Stimulated activated CD8-positive, alpha-beta memory T cell treated with anti-CD3 and anti-CD28 coated beads, Interleukin-2, amount 100 ng/mL, for 48 hours (primary cell): ENCODE results near the gene RNF10.
"Not testable (repeated sequence)": the region's sequence is repeated elsewhere in the genome, so short reads cannot be mapped to it uniquely, and the experiment has no call there.

Experiments used
- DNase-seq, 2 donors: peaks; one replicate each; pipeline ENCODE4 v3.0.0-alpha.2; 2020; ENCODE audit warnings: low read depth in 2 of 2

RNF10 gene

DNA sequence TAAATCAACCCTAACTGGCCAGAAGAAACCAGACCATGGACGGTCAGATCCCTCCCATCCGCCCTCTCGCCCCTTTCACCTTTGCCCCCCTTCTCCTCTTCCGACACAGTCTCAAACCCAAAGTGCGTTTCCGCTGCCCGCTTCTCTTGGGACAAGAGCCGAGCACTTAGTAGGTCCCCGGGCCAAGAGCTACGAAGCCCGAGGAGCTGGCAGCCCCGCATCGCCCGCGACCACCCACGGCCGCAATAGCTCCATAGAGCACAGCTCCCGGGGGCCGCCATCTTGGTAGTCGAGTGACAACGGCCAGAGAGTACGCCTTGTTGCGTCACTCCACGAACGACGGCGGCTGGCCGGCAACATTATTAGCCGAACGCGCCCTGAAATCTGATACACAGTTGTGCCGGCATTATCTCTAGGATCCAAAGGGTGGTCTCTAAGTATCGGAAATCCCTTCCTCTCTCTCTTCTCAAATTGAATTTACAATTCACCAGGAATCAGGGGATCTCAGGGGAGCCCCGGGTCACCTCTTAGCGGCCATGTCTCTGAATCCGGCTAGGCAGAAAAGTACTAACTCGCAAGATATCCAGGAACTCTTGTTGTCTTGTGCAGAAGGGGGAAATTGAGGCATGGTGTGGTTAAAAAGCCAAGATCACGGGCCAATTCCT, 5.2 kb upstream of the RNF10 start, which contains the start of gene COQ5:
TSS of gene COQ5 (minus strand) at position 298 of the 665 bp plus-strand sequence. CDS start at position 281, 17 bp downstream.
- peak; percentile 79 to 80 for DNase-seq

DNA sequence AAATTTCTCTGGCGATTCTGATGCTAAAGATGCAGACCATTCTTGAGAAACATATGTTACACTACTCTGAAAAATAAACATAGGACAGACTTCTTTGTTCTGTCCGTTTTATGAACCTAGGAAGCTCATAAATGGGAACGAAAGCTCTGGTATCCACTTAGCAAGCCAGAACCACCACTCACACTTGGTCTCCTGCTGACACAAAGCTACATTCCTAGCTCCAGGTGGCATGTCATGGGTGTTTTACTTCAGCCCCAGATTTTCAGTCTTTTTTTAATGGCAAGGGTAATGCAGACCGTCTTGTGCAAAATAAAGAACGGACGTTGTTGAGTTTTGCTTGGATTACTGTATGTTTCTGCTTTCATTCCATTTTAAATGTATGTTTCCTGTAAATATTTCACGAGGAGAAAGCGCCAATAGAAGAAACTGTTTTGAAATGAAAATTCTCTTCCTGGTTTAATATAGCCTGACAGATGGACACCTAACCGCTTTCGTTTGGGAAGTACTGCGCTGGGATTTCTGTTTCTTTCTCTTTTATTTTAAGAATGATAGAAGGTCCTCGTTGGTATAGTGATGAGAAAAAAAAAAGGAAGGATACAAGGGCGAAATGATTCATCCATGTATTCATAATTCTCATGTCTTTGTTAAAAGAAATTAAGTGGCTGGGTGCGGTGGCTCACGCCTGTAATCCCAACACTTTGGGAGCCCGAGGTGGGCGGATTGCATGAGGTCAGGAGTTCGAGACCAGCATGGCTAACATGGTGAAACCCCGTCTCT, 4.3 kb upstream of the RNF10 start:
- DNase-seq = no peak

DNA sequence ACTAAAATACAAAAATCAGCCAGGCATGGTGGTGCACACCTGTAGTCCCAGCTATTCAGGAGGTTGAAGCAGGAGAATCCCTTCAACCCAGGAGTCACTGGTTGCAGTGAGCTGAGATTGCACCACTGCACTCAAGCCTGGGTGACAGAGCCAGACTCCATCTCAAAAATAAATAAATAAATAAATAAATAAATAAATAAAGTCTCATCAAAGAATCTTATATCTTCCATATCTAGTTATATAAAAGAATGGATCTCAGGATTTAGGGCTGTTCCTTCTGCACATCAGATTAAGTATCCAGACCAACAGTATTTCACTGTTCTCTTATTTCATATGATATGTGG, 3.8 kb upstream of the RNF10 start:
- not testable (repeated sequence) for DNase-seq

DNA sequence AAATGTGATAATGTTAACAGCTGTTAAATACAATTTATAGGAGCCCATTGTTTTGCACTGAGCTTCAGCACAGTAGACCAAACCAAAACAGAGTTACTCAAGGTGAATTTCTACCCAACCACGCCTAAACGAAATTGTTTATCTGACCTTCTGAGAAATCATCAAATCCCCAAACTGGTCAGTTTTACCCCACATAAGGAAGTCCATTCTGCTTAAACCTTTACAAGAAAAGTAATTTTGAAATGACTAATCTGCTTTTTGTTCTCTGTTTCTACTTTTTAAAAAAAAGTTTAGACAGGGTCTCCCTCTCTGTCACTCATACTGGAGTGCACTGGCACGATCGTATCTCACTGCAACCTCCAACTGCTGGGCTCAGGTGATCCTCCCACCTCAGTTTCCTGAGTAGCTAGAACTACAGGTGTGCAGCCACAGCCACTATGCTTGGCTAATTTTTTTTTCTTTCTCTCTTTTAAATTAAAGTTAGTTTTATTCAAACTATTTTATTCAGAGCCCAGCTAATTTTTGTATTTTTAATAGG, 1.4 kb upstream of the RNF10 start:
- no peak for DNase-seq

DNA sequence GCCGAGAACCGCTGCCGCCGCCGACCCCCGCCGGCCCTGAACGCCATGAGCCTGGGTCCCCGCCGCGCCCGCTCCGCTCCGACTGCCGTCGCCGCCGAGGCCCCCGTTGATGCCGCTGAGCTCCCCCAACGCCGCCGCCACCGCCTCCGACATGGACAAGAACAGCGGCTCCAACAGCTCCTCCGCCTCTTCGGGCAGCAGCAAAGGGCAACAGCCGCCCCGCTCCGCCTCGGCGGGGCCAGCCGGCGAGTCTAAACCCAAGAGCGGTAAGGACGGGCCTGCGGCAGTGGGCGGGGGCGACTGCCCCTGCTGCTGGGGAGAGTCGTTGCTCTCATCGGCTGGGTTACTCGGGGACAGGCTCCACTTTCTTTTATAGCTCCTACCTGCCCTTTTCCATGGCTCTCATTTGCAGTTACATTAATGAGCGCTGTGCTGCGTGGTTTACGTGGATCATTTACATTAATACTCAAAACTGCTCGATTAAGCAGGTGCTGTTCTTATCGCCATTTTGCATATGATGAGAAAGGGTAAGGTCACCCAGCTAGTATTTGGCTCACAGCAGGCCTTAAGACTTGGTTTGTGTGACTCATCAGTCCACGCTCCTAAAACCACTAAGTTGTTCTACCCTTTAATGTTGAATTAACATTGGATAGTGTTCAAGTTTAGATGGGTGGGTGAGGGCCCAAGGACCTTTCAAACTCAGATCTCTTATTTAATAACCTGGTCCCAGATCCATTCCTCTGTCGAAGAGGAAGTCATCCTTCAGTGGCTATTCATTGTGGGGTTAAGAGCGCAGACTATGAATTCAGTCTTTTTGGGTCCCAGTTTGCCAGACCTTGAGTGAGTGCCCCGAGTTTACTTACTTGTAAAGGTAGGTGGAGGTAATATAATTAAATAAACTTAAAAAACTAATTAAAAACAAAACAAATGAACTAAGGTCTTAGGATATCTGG, 823 bp downstream of the RNF10 start:
- DNase-seq = peak; percentile 27 to 37

DNA sequence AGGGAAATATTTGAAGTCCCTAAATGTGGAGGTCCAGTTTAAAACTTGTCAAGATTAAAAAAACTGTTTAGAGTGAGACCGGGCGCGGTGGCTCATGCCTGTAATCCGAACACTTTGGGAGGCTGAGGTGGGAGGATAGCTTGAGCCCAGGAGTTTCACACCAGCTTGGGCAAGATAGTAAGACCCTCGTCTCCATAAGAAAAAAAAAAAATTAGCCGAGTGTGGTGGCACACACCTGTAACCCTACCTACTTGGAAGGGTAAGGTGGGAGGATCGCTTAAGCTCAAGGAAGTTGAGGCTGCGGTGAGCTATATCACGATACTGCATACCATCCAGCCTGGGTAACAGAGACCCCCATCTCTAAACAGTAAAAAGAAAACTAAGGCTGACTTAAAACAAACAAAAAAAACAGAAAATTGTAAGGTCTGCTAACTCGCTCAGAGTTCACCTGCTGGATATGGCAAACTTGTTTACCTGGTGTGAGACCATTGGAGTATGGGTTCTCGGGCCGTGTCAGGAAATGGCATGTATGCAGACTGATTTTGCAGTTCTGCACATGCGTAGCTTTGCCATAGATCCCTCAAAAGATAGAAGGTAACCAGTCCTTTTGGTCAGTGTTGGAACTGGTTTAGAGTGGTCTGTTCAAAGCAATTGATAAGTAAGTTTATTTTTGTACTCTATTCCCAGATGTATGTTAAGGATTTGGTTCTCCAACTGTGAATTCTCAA, 2.1 kb downstream of the RNF10 start:
- DNase-seq = no peak

DNA sequence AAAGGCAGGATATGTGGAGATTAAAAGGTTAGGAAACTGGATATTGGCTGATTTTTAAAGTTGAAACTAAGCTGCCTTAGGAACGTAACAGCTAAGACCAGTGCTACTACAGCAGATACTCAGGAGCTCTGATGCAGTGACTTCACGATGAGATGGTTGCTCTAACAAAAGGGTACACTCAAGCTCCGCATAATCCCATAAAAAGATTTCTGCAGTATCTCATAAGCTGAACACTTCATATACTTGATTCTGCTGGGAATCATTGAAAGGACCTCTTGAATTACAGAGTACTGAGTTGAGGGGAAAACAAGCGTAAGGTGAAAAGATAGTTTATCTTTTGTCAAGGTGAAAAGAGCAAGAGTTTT, 3.7 kb downstream of the RNF10 start:
- no peak for DNase-seq

DNA sequence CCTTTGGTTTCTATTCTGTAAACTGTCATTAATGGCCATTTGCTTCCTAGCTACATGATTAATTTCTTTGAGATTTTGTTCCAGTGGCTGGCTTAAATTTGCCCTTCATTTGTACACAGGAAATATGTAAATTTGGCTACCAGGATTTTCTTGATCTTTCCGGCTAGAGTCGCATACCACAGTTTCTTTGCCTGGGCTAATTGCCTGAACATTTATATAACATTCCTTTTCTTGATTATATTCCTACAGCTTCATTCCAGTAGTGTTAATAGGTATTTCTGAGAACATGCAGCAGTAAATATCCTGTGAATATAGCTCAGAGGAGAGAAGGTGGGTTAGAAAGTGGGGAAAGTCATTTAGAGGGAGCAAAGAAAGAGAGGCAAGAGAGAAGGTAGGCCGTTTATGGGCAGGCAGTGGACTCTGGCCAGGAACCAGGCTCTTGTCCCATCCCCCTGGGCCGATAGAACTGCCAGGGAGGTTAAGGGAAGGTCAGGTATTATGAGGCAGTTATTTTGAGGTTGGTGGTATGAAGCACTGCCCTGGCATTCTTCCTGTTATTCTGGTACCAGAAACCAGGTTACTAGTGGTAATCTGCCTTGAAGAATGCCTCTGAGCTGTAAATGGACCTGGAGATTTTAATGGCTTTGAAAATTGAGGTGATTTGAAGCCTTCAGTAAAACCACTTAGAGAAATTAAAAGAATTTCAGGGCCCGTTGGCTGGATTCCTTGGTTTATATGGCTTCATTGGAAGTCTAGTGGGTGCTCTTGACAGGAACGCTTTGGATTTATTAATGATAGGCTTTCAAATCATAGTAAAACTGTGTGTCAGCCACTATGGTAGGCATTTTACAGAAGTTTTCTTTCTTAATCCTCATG, 4.4 kb downstream of the RNF10 start:
- DNase-seq = no peak

DNA sequence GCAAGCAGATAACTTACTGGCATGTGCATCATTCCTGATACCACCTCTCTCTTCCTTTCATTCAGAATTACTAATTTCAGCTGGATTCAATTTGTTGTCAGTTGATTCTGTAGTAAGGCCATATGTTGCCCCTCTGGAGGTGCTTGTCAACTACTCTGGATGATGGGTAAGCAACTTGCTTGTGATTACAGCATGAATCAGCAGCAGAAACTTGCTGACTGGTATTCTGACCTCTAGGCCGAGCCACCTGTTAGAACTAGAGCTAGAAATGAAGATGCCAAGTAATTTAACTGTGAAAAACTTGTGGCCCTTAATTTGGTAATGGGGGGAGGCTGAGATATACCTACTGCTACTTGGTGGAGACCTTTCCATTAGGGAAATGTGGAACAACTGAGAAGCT, 5.1 kb downstream of the RNF10 start:
- DNase-seq = no peak

DNA sequence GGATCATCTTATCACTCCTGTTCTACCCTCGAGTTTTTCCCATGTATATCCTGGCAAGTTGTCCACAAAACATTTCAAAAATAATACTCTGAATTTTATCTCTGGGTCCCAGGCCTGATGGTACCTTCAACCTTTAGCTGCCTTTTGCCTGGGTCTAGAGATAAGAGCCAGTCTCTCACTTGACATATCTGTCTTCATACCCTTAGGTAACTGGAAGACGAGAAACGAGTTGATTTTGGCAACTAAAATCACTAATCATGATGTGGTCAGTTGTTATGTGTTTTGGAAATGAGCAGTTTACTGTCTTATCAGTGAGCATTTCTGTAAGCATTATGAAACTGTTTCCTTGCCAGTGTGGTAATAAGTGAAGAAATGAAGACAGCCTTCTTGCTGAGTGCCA, 6.3 kb downstream of the RNF10 start:
- no peak for DNase-seq

DNA sequence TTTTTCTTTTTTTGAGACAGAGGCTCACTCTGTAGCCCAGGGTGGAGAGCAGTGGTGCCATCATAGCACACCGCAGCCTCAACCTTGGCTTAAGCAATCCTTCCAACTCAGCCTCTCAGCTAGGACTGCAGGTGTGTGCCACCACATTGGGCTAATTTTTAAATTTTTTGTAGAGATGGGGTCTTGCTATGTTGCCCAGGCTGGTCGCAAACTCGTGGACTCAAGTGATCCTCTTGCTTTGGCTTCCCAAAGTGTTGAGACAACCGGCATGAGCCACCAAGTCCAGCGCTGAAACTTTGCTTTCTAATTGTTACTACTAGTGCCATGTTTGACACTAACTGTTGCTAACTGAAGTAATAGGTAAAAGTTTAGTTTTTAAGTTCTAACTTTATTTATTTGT, 8.0 kb downstream of the RNF10 start:
- no peak for DNase-seq

DNA sequence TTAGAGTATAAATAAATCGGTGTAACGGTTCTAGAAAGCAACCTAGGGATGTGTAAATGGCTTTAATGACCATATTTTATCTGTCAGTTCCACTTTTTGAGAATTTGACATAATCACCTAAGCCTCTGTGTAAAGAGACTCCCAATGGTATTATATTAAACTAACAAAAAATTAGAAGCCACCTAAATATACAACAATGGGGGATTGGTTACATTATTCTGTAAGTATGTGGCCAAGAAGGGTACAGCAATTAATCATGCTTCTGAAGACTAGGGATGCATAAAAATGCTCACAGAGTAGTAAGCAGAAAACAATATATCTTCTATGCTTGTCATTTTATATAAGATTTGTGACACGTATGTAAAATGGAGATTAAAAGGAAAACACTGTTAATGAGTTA, 10.5 kb downstream of the RNF10 start:
- DNase-seq = no peak

DNA sequence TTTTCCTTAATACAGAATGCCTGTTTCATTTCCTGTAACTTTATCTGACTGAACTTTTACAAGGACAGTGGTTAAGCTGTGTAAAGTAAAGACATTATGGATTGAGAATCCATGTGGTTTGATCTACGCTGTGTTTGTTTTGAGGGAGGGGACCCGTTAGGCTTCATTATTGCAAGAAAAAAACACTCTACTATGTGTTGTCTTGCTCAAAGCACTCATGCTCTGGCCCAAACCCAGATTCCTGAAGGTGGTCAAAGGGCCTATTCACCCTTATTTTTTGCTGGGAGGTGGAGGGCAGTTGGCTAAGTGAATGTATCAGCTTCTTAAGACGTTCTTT, 11.9 kb downstream of the RNF10 start:
- DNase-seq = no peak

DNA sequence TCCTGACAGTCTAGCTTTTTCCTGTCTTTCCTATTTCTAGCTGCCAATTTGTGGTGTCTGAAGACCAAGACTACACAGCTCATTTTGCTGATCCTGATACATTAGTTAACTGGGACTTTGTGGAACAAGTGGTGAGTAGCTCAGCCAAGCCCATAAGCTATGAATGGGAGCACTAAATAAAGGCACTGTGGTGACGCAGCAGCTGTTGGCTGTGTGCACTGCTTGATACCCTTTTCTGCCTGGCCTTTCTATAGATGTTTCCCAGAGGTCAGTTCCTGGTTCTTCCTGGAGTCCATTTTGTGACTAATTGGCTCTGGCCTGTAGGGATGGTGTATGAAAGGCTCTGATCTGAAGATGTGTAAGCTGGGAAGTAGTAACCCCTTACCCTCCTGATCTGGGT, 20.5 kb downstream of the RNF10 start:
- no peak for DNase-seq

DNA sequence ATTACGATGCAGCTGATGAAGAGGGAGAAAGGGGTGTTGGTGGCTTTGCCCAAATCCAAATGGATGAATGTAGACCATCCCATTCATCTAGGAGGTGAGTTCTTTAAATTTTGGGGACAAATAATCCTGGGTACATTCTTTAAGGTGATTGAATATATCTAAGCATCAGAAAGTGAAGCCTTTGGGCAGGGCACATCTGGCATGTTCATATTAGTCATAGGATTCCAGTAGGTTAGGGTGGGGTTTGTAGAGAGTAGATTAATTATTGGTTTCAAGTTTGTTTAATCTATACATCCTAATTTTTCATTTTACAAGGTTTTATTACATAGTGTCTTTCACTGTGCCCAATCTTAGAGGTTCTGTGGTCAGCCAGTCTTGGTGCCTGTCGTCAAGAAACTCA, 23.4 kb downstream of the RNF10 start:
- no peak for DNase-seq

DNA sequence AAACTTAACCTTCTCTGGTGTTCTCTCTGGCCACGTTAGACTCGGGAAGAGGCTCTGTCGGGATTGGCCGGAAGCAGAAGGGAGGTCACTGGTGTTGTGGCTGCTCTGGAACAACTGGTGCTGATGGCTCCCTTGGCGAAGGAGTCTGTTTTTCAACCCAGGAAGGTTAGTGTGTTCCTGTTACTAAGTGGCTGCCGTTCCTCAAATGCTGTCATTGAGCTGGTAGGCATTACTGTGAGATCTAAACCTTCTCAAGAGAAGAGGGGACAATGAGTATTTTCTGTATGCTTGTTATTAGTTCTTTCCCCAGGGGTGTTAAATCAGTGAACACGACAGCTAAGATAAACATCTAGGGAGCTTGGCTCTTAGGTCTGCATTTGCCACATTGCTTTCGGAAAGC, 28.8 kb downstream of the RNF10 start:
- DNase-seq = no peak

DNA sequence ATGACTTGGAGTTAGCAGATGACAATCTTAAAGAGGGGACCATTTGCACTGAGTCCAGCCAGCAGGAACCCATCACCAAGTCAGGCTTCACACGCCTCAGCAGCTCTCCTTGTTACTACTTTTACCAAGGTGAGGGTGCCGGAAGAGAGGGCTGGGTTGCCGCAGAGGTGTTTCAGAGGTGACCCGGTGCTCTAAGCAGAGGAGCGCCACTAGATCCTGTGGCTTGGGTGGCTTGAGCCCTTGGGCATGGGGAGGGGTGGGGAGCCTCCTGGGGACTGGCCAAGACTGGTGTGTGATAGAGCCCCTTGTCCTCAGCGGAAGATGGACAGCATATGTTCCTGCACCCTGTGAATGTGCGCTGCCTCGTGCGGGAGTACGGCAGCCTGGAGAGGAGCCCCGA, 29.3 kb downstream of the RNF10 start:
- DNase-seq = no peak

DNA sequence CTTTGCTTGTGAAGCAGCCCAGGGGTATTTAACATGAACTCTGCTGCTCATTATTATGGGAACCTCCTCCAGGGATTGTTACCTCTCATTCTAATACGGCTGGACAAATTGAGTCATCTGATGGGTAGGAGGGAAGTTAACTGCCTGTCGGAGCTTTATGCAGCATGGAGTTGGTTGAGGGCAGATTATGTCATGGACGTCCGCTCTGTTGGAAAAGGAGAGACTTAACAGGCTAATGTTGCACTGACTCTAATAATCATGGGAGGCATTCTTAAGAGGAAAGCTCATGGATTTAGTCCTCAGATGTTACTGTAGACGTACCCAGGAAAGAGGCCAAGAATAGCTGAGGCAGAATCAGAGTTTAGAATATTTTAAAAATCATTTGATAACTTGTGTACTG, 37.1 kb downstream of the RNF10 start:
- no peak for DNase-seq

DNA sequence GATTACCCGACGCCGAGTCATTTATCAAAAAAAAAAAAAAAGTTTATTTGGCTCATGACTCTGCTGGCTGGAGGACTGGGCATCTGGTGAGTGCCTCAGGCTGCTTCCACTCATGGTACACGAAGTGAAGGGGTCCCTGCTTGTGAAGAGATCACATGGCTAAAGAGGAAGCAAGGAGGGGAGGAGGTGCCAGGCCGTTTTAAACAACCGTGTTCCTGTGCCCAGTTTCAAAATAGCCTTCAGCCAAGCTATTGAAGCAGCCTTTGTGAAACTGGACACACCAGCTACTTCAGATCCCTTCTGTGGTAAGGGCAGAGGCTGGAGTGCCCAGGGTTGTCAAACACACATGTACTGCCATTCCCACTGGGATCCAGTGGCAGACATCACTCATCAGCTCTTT, 39.4 kb downstream of the RNF10 start:
- no peak for DNase-seq

DNA sequence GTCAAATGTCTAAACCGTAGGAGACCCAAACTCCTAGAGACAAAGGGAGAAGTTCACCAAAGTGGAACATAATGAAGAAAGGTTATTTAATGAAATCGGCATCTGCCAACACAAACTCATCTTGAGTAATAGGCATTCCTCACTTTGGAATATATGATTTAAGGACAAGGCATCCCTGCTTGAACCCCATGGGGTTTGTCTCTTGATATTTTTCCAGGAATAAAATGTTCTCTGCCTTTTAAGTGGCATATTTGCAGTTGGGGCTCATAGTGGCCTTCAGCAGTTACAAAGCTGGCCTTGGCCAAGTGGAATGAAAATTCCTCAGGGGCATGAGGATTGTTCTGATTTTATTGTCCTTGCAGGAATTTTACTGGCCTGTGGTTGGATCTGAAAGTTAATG, 40.0 kb downstream of the RNF10 start:
- no peak for DNase-seq

DNA sequence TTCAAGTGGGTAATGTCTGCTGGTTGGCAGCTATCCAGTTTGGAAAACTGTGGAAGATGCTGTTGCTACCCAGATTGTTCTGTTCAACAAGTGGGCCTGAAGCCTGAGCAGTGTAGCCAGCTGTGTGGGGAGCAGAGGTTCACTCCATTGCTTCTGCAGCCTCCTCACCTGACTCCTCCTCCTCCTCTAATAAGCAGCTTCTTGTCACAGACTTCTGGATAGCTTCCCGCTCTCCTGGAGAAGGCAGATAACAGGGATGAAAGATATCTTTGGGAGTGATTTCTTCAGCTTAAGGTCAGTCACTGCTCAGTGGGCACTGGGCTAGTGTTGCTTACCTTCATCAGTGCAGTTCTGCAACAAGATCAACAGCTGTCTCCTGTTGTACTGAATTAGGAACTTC, 45.0 kb downstream of the RNF10 start:
- DNase-seq = no peak
